DOHH2 (cell line): ENCODE results near the gene SOX8.

Source experiments
- H3F3A ChIP-seq: fragments of 200-600 bp; sonication (generic), shearing (Covaris generic); 2 replicates; pipeline ENCODE4 v1.6.0; 2016; ENCODE audit warnings: antibody characterized with exemption, mild to moderate bottlenecking; ENCODE audit not compliant: control insufficient read depth, insufficient read depth
- H3K27ac ChIP-seq: fragments of 200-600 bp; sonication (generic); 2 replicates; pipeline ENCODE4 v1.5.1; 2014; ENCODE audit warnings: low read depth, mild to moderate bottlenecking, low read length, moderate library complexity
- H3K27me3 ChIP-seq: fragments of 200-600 bp; sonication (generic); 2 replicates; pipeline ENCODE4 v1.6.1; 2014; ENCODE audit warnings: mild to moderate bottlenecking, low read length, mixed read lengths; ENCODE audit not compliant: control insufficient read depth
- H3K36me3 ChIP-seq: fragments of 200-600 bp; sonication (generic); 2 replicates; pipeline ENCODE4 v1.6.1; 2014; ENCODE audit warnings: mild to moderate bottlenecking, low read length, moderate library complexity, mixed read lengths; ENCODE audit not compliant: control insufficient read depth
- H3K4me1 ChIP-seq: fragments of 200-600 bp; sonication (generic); 2 replicates; pipeline ENCODE4 v1.6.1; 2014; ENCODE audit warnings: mild to moderate bottlenecking, low read length, mixed read lengths; ENCODE audit not compliant: control insufficient read depth
- H3K4me2 ChIP-seq: fragments of 200-600 bp; sonication (generic); 2 replicates; pipeline ENCODE4 v1.6.0; 2014; ENCODE audit warnings: mild to moderate bottlenecking, low read length, moderate library complexity
- H3K4me3 ChIP-seq: fragments of 200-600 bp; sonication (generic); 2 replicates; pipeline ENCODE4 v1.5.1; 2014; ENCODE audit warnings: mild to moderate bottlenecking, low read length, mixed read lengths
- H3K79me2 ChIP-seq: fragments of 200-600 bp; sonication (generic); 2 replicates; pipeline ENCODE4 v1.6.1; 2014; ENCODE audit warnings: mild to moderate bottlenecking, low read length, mixed read lengths; ENCODE audit not compliant: control insufficient read depth
- H3K9me2 ChIP-seq: fragments of 200-600 bp; sonication (generic); replicated peaks from 2 replicates; pipeline ENCODE4 v1.6.1; 2014; ENCODE audit warnings: mild to moderate bottlenecking, low read length, mixed read lengths; ENCODE audit not compliant: control insufficient read depth
- H3K9me3 ChIP-seq: fragments of 200-600 bp; sonication (generic); 2 replicates; pipeline ENCODE4 v1.6.1; 2014; ENCODE audit warnings: antibody characterized with exemption, low read length, mixed read lengths; ENCODE audit not compliant: control insufficient read depth, insufficient read depth
- H4K20me1 ChIP-seq: fragments of 200-600 bp; sonication (generic); 2 replicates; pipeline ENCODE4 v1.6.0; 2014; ENCODE audit warnings: low read depth, mild to moderate bottlenecking, antibody characterized with exemption, low read length, moderate library complexity; ENCODE audit not compliant: control insufficient read depth, insufficient read depth
- CTCF ChIP-seq: fragments of 200-600 bp; sonication (generic); IDR thresholded peaks from one replicate; pipeline ENCODE4 v1.5.1; 2014; ENCODE audit warnings: antibody characterized with exemption, mild to moderate bottlenecking, low read depth, low read length; ENCODE audit not compliant: poor library complexity, severe bottlenecking
- EZH2phosphoT487 ChIP-seq: fragments of 200-600 bp; sonication (generic); IDR thresholded peaks from 2 replicates; pipeline ENCODE4 v1.6.1; 2017; ENCODE audit warnings: borderline replicate concordance, mild to moderate bottlenecking, antibody characterized with exemption, low read length, moderate library complexity, mixed read lengths

The SOX8 gene

GRCh38 chr16:1028056-1028455, 46.5 kb downstream of the SOX8 start:
- Histone ChIP-seq H3K9me3 (no peaks in the 10 kb centered on the region), H3K27me3 (no peaks in the 10 kb centered on the region), H3K4me1 (no peaks in the 10 kb centered on the region), H3K4me2 (no peak overlapping the region), H3K27ac (no peak overlapping the region), H3K4me3 (no peak overlapping the region), H3F3A (no peaks in the 10 kb centered on the region), H3K36me3 (no peaks in the 10 kb centered on the region), H3K9me2 (no peaks in the 10 kb centered on the region), H4K20me1 (no peaks in the 10 kb centered on the region), H3K79me2 (no peaks in the 10 kb centered on the region)
- TF ChIP-seq CTCF (no peak), EZH2phosphoT487 (no peak)

GRCh38 chr16:1028524-1029258, 47.1 kb downstream of the SOX8 start:
- H3F3A ChIP-seq, result no peaks in the 10 kb centered on the region
- peaks cover 2% of the 10 kb centered on the region; the same call in 1 of the 2 replicates for H3K9me3 ChIP-seq
- no peak overlapping the region for H3K4me3 ChIP-seq
- no peaks in the 10 kb centered on the region for H3K79me2 ChIP-seq
- no peak overlapping the region for H3K4me2 ChIP-seq
- TF ChIP-seq EZH2phosphoT487 (no peak), CTCF (no peak)
- no peaks in the 10 kb centered on the region for H3K4me1 ChIP-seq
- no peaks in the 10 kb centered on the region for H4K20me1 ChIP-seq
- H3K36me3 ChIP-seq, result no peaks in the 10 kb centered on the region
- H3K9me2 ChIP-seq, result no peaks in the 10 kb centered on the region
- no peak overlapping the region for H3K27ac ChIP-seq
- H3K27me3 ChIP-seq, result no peaks in the 10 kb centered on the region

GRCh38 chr16:1029259-1029545, 47.6 kb downstream of the SOX8 start:
- no peaks in the 10 kb centered on the region for H3K4me1 ChIP-seq
- H3K4me2 ChIP-seq, result no peak overlapping the region
- TF ChIP-seq CTCF, result no peak
- no peak for TF ChIP-seq EZH2phosphoT487
- no peaks in the 10 kb centered on the region for H4K20me1 ChIP-seq
- H3K36me3 ChIP-seq, result no peaks in the 10 kb centered on the region
- no peaks in the 10 kb centered on the region for H3K79me2 ChIP-seq
- no peak overlapping the region for H3K4me3 ChIP-seq
- no peak overlapping the region for H3K27ac ChIP-seq
- H3F3A ChIP-seq, result no peaks in the 10 kb centered on the region
- no peaks in the 10 kb centered on the region for H3K9me2 ChIP-seq
- H3K9me3 ChIP-seq, result peaks cover 4% of the 10 kb centered on the region; the same call in 1 of the 2 replicates
- no peaks in the 10 kb centered on the region for H3K27me3 ChIP-seq

GRCh38 chr16:1030473-1030901, 48.9 kb downstream of the SOX8 start:
- H3F3A ChIP-seq, result no peaks in the 10 kb centered on the region
- no peak overlapping the region for H3K27ac ChIP-seq
- no peaks in the 10 kb centered on the region for H3K9me2 ChIP-seq
- no peaks in the 10 kb centered on the region for H4K20me1 ChIP-seq
- no peak overlapping the region for H3K4me3 ChIP-seq
- no peaks in the 10 kb centered on the region for H3K36me3 ChIP-seq
- H3K4me2 ChIP-seq, result no peak overlapping the region
- H3K27me3 ChIP-seq, result no peaks in the 10 kb centered on the region
- TF ChIP-seq EZH2phosphoT487 (no peak), CTCF (no peak)
- H3K79me2 ChIP-seq, result no peaks in the 10 kb centered on the region
- no peaks in the 10 kb centered on the region for H3K4me1 ChIP-seq
- H3K9me3 ChIP-seq, result peaks cover 4% of the 10 kb centered on the region; the same call in 1 of the 2 replicates
